Neural crest cell (in vitro differentiated cells): ENCODE results near the gene ACAP2. TPM values are rescaled to one million over a fixed set of nuclear protein-coding genes. Genes with fewer than 3 reads are reported as not detected.

Experiments
- DNase-seq: peaks from one replicate; pipeline ENCODE4 v3.0.0; 2021; ENCODE audit warnings: low read depth, mixed read lengths, low spot score
- H3K27ac Mint-ChIP-seq: one replicate; pipeline ENCODE4 v1.8.0; 2021; ENCODE audit warnings: mild to moderate bottlenecking, mixed read lengths; ENCODE audit not compliant: unreplicated experiment
- H3K27me3 Mint-ChIP-seq: 2 replicates; pipeline ENCODE4 v1.8.0; 2021; ENCODE audit warnings: low read depth, mild to moderate bottlenecking, mixed read lengths
- H3K36me3 Mint-ChIP-seq: 2 replicates; pipeline ENCODE4 v1.8.0; 2021; ENCODE audit warnings: low read depth, mild to moderate bottlenecking, mixed read lengths
- H3K4me1 Mint-ChIP-seq: 2 replicates; pipeline ENCODE4 v1.8.0; 2021; ENCODE audit warnings: mixed read lengths
- H3K4me3 Mint-ChIP-seq: one replicate; pipeline ENCODE4 v1.8.0; 2021; ENCODE audit warnings: mild to moderate bottlenecking, mixed read lengths
- H3K9me3 Mint-ChIP-seq: 2 replicates; pipeline ENCODE4 v1.8.0; 2021; ENCODE audit warnings: mixed read lengths
- CTCF ChIP-seq: fragments of 200-600 bp; sonication (generic); conservative IDR thresholded peaks from 2 replicates; pipeline ENCODE4 v1.5.0; 2021; ENCODE audit warnings: antibody characterized with exemption, mild to moderate bottlenecking
- total RNA-seq: library from RNA; stranded (reverse); gene quantifications from 2 replicates; pipeline ENCODE4 v1.2.1, GENCODE V29; 2021

ACAP2 gene
- total RNA-seq, 1 donor from 2014 or later: 35.7 TPM

- H3K4me3 Mint-ChIP-seq: peak overlapping the region; percentile 57
- H3K9me3 Mint-ChIP-seq: no peaks in the 10 kb centered on the region
- TF ChIP-seq CTCF: no peak
- H3K4me1 Mint-ChIP-seq: peaks cover 25% of the 10 kb centered on the region
- H3K36me3 Mint-ChIP-seq: no peaks in the 10 kb centered on the region
- no peak for DNase-seq
- no peak overlapping the region for H3K27ac Mint-ChIP-seq
- no peaks in the 10 kb centered on the region for H3K27me3 Mint-ChIP-seq
These were observed 177.3 kb downstream of the ACAP2 start for GRCh38 chr3:195265363-195265976.

- Mint-ChIP-seq H3K4me1 (peaks cover 16% of the 10 kb centered on the region), H3K9me3 (no peaks in the 10 kb centered on the region), H3K36me3 (no peaks in the 10 kb centered on the region), H3K27ac (peak overlapping the region; percentile 36), H3K4me3 (peak overlapping the region; percentile 4), H3K27me3 (no peaks in the 10 kb centered on the region)
- DNase-seq: no peak
- TF ChIP-seq CTCF: no peak
These were observed 178.8 kb downstream of the ACAP2 start for GRCh38 chr3:195263925-195264600.

DNA sequence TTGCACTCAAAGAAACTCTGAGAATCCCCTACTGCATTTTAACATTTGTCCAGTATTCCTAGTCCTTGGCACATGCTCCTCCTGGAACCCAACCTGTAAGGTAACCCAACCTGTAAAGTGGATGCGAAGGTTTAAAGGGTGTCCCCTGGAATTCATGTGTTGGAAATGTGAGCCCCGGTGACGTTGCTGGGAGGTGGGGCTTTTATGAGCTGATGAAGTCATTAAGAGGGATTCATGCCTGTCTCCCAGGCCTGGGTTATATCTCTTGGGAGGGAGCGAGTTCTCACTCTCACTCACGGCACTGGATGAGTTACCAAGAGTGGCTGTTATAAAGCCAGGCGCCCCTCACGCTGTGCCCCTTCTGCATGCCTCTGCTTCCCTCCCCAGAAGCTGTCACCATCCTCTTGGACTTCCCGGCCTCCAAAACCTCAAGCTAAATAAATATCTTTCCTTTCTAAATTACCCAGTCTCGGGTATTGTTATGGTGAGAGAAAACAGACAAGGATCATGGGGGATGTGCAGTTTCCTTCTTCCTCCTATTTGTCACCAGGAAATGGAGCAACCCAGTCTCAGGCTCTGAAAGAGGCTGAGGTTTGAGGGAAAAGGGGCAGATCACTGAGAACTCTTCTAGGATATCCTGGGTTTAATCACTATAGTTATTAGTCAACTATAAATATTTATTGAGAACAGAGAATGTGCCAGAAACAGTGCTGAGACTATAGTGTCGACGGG lies 179.5 kb downstream of the ACAP2 start:
- no peak for TF ChIP-seq CTCF
- no peaks in the 10 kb centered on the region for H3K9me3 Mint-ChIP-seq
- H3K4me1 Mint-ChIP-seq: peaks cover 13% of the 10 kb centered on the region
- H3K36me3 Mint-ChIP-seq: no peaks in the 10 kb centered on the region
- no peak for DNase-seq
- no peak overlapping the region for H3K4me3 Mint-ChIP-seq
- H3K27me3 Mint-ChIP-seq: no peaks in the 10 kb centered on the region
- H3K27ac Mint-ChIP-seq: no peak overlapping the region

DNA sequence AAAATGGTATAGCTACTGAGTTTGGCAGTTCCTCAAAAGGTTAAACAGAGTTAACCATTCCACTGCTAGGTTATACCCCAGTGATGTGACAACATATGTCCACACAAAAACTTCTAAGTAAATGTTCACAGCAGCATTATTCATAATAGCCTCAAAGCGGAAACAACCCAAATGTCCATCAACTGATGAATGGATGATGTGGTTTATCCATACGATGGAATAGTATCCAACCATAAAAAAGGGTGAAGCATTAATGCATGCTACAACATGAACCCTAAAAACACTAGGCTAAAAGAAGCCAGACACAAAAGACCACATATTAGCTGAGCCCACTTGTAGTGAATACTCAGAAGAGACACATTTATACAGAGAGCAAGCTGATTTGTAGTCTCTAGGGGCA lies 180.9 kb downstream of the ACAP2 start:
- Mint-ChIP-seq H3K27ac (no peak overlapping the region), H3K9me3 (no peaks in the 10 kb centered on the region), H3K27me3 (no peaks in the 10 kb centered on the region), H3K4me1 (peaks cover 7% of the 10 kb centered on the region), H3K36me3 (no peaks in the 10 kb centered on the region), H3K4me3 (peak overlapping the region; percentile 17)
- DNase-seq: no peak
- no peak for TF ChIP-seq CTCF

DNA sequence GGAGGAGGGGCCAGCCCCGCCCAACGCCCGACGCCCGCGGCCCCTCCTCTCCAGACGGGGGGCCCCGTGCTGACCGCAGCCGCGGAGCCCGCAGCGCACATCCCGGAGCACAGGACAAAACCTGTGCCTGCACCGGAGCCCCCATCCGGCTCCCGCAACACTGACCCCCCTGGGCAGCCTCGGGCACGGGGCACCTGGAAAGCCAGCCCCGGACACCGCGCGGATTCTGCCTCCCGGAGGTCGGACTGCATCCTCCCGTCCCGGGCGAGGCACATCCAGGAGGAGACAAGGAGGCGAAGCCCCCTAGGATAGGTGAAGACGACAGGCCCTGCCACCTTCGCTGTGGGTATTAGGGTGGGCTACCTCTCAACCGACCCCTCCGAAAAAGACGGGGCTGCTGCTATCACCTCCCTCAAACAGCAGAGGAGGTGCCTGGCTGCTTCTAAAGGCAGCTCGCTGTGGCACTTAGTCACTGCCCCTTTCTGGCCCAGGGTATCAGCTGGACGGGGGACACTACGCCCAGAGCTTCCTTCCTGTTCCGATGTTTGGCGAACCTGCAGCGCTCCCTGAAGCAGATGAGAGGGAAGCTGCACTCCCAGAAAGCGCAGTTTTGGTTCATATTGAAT lies 182.4 kb downstream of the ACAP2 start:
- peak overlapping the region; percentile 79 for H3K4me3 Mint-ChIP-seq
- H3K27me3 Mint-ChIP-seq: no peaks in the 10 kb centered on the region
- TF ChIP-seq CTCF: no peak
- H3K27ac Mint-ChIP-seq: no peak overlapping the region
- no peak for DNase-seq
- H3K4me1 Mint-ChIP-seq: peaks cover 7% of the 10 kb centered on the region
- H3K9me3 Mint-ChIP-seq: no peaks in the 10 kb centered on the region
- no peaks in the 10 kb centered on the region for H3K36me3 Mint-ChIP-seq
